B cell (primary cell): ENCODE data around the gene RASGRP4. TPM values are rescaled to one million over a fixed set of nuclear protein-coding genes. Genes with fewer than 3 reads are reported as not detected.
A peak's percentile ranks its signal among the peaks of the same experiment; 100 is the strongest.

ENCODE experiments used
- ATAC-seq: fragments of 200-7000 bp; cut with Tn5 transposase; one replicate; pipeline ENCODE4 v1.10.0; 2021; ENCODE audit warnings: low read depth, mild to moderate bottlenecking, moderate number of reproducible peaks, moderate library complexity
- CTCF ChIA-PET: fragments of 350-600 bp; sonication (Branson Sonifier 250); formaldehyde crosslinking; loops from one replicate; lab custom pipeline; 2021; ENCODE audit warnings: antibody characterized with exemption, inconsistent platforms; lab: Charles Lee
- POLR2A ChIA-PET: fragments of 350-600 bp; sonication (Branson Sonifier 250); formaldehyde crosslinking; loops from one replicate; lab custom pipeline; 2021; ENCODE audit warnings: antibody characterized with exemption; lab: Charles Lee
- DNase-seq: peaks from one replicate; pipeline ENCODE4 v3.0.0; 2013
- H2AFZ ChIP-seq: 2 replicates; pipeline ENCODE4 v1.6.1; 2012; ENCODE audit warnings: mild to moderate bottlenecking, low read depth, low read length; ENCODE audit not compliant: insufficient read depth, poor library complexity, severe bottlenecking
- H3K27ac ChIP-seq, 2 donors: 1 replicate in 1 of 2; 2 replicates in 1 of 2; pipeline ENCODE4 v1.5.1; 2012 to 2013; ENCODE audit warnings: low read length in 2 of 2, mild to moderate bottlenecking in 2 of 2, moderate library complexity in 1 of 2
- H3K27me3 ChIP-seq, 4 experiments: fragments of 200-600 bp in 1 of 4; sonication (generic) in 1 of 4; replicated peaks in 1 of 4; 1 replicate in 2 of 4; 2 replicates in 2 of 4; pipeline versions ENCODE4 v1.6.1 to v1.7.0; 2013 to 2016; ENCODE audit warnings: low read length in 3 of 4, mild to moderate bottlenecking in 2 of 4, mixed read lengths in 1 of 4, moderate library complexity in 1 of 4; ENCODE audit not compliant: insufficient read depth in 4 of 4, control insufficient read depth in 3 of 4; ENCODE audit errors: control extremely low read depth in 1 of 4
- H3K36me3 ChIP-seq, 2 experiments: replicated peaks in 1 of 2; 1 replicate in 1 of 2; 2 replicates in 1 of 2; pipeline versions ENCODE4 v1.6.1 to v1.7.1; 2013; ENCODE audit warnings: low read length in 1 of 2; ENCODE audit not compliant: insufficient read depth in 2 of 2, control insufficient read depth in 1 of 2; ENCODE audit errors: control extremely low read depth in 1 of 2, extremely low read depth in 1 of 2
- H3K4me1 ChIP-seq, 2 donors: fragments of 200-600 bp in 1 of 2; sonication (generic) in 1 of 2; 1 replicate in 1 of 2; 2 replicates in 1 of 2; pipeline versions ENCODE4 v1.5.1 to v1.6.1; 2013 to 2017; ENCODE audit warnings: low read length in 2 of 2; ENCODE audit not compliant: control insufficient read depth in 2 of 2, insufficient read depth in 2 of 2
- H3K4me2 ChIP-seq: replicated peaks from 2 replicates; pipeline ENCODE3; 2012; ENCODE audit warnings: mild to moderate bottlenecking, low read depth, low read length; ENCODE audit not compliant: poor library complexity, severe bottlenecking
- H3K4me3 ChIP-seq, 5 experiments: fragments of 200-600 bp in 1 of 5; sonication (generic) in 1 of 5; 1 replicate in 3 of 5; 2 replicates in 2 of 5; pipeline versions ENCODE4 v1.5.1 to v1.7.0; 2011 to 2016; ENCODE audit warnings: low read length in 4 of 5, mild to moderate bottlenecking in 4 of 5, low read depth in 2 of 5, control low read depth in 1 of 5, moderate library complexity in 1 of 5; ENCODE audit not compliant: insufficient read depth in 1 of 5; ENCODE audit errors: control extremely low read depth in 1 of 5, extremely low read depth in 1 of 5
- H3K79me2 ChIP-seq: fragments of 200-600 bp; sonication (generic); one replicate; pipeline ENCODE4 v1.6.0; 2016; ENCODE audit warnings: low read length; ENCODE audit not compliant: control insufficient read depth, insufficient read depth
- H3K9ac ChIP-seq: fragments of 200-600 bp; sonication (generic); 2 replicates; pipeline ENCODE4 v1.6.1; 2017; ENCODE audit warnings: mild to moderate bottlenecking, low read length, moderate library complexity
- H3K9me3 ChIP-seq, 3 donors: one replicate each; pipeline versions ENCODE4 v1.6.1 to v1.7.1; 2013; ENCODE audit warnings: low read length in 2 of 3; ENCODE audit not compliant: control insufficient read depth in 2 of 3, insufficient read depth in 1 of 3; ENCODE audit errors: control extremely low read depth in 1 of 3
- H4K20me1 ChIP-seq: 2 replicates; pipeline ENCODE4 v1.6.0; 2012; ENCODE audit warnings: mild to moderate bottlenecking, low read length; ENCODE audit not compliant: insufficient read depth, control insufficient read depth, poor library complexity, severe bottlenecking
- H3K27ac Mint-ChIP-seq: one replicate; pipeline ENCODE4 v1.8.0; 2021; ENCODE audit warnings: mixed read lengths
- H3K27me3 Mint-ChIP-seq: one replicate; pipeline ENCODE4 v1.8.0; 2021; ENCODE audit warnings: mixed read lengths
- H3K4me1 Mint-ChIP-seq: one replicate; pipeline ENCODE4 v1.8.0; 2021; ENCODE audit warnings: mixed read lengths
- H3K4me3 Mint-ChIP-seq: one replicate; pipeline ENCODE4 v1.8.0; 2021; ENCODE audit warnings: mixed read lengths
- H3K9me3 Mint-ChIP-seq: one replicate; pipeline ENCODE4 v1.8.0; 2022; ENCODE audit warnings: mixed read lengths; ENCODE audit not compliant: insufficient read depth
- EZH2 ChIP-seq: IDR thresholded peaks from 2 replicates; pipeline ENCODE4 v1.6.1; 2012; ENCODE audit warnings: borderline replicate concordance, low read depth, mild to moderate bottlenecking, moderate library complexity, low read length; ENCODE audit not compliant: insufficient read depth, poor library complexity, severe bottlenecking
- WGBS: methylation state at CpG from one replicate; pipeline ENCODE4 v1.1.5; 2013; ENCODE audit warnings: missing lambda C conversion rate; ENCODE audit not compliant: insufficient coverage; 5-methylcytosine and 5-hydroxymethylcytosine counted together
- intact Hi-C: fragments of 100-400 bp; cut with micrococcal nuclease; formaldehyde crosslinking; loops from one replicate; pipeline ENCODE4 v1.10.0; 2022
- polyA plus RNA-seq: library from polyadenylated mRNA; depleted of rRNA; stranded (reverse); fragments of >200 nt; gene quantifications from 2 replicates; pipeline ENCODE4 v1.2.3, GENCODE V29; 2012
- total RNA-seq, 2 donors: library from RNA; stranded (reverse); fragments of 120-200 nt in 1 of 2; gene quantifications; 1 replicate in 1 of 2; 2 replicates in 1 of 2; pipeline versions ENCODE4 v1.2.3 to v1.2.4, GENCODE V29; 2013 to 2022
- TF ChIP-seq, protein P1 (sequence below): fragments of 200-600 bp; IDR thresholded peaks from one replicate; pipeline ENCODE4 v1.8.0; 2022; ENCODE audit warnings: antibody characterized with exemption, mild to moderate bottlenecking

RASGRP4 gene
- total and polyA plus RNA-seq, 2 donors (not counting 1 experiment from before 2014, with no cell fraction given), result 0.20 to 0.98 TPM

DNA sequence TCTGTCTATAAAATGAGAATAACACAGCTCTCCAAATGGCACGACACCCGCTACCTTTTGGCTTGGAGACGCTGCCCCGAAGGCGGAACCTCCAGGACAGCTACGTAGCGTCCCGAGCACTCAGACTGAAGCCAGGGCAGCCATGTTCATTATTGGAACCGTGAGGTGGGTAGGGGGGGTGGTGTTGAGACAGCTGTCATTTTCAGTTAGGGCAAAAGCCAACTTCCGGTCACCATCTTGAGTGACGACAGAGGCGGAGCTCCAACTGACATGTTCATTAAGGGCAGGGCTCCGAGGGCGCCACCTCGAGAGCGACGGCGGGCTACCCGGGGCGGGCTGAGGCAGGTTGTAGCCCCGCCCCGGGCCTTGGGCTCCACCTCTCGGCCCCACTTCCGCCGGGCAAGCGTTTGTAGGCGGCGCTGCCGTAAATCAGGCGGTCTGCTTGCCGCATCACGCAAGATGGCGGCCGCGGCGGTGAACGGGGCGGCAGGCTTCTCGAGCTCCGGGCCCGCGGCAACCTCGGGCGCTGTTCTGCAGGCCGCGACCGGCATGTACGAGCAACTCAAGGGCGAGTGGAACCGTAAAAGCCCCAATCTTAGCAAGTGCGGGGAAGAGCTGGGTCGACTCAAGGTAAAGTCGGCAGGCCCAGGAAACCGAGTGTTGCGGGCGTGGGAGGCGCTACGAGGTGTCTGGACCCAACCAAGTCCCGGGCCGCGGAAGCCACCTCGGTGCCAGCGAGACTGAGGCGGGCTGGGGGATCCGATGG is 51.5 kb downstream of the RASGRP4 start, which contains the start of gene PSMD8:
PSMD8 (plus strand) TSS at position 240 of the 766 bp plus-strand sequence; CDS start at position 271, 31 bp downstream.
- DNase-seq, result peak; percentile 100
- peaks cover 26% of the 10 kb centered on the region for H3K4me1 Mint-ChIP-seq
- Histone ChIP-seq H3K79me2 (peaks cover 40% of the 10 kb centered on the region), H3K36me3 (peaks cover 0 to 17% of the 10 kb centered on the region in 2 experiments), H2AFZ (peak within 1 kb of the TSS; percentile 90), H3K4me3 (peak within 1 kb of the TSS; percentile 69 to 92 (median 80)), H3K27me3 (peaks cover 0 to 12% (median 0%) of the 10 kb centered on the region in 4 experiments), H4K20me1 (peaks cover 46% of the 10 kb centered on the region), H3K4me2 (peak within 1 kb of the TSS; percentile 93), H3K27ac (peak within 1 kb of the TSS; percentile 88 to 90), H3K9ac (peak within 1 kb of the TSS; percentile 80), H3K4me1 (peaks cover 17 to 26% of the 10 kb centered on the region in 2 donors), H3K9me3 (no peaks in the 10 kb centered on the region)
- ChIA-PET CTCF (interaction anchor here (0.6 to 2.3 kb wide), 24 partner anchors 12 to 559 kb away, joined by 3 to 27 read pairs (median 4); partner anchors contain the start of genes ACTN4, CATSPERG, FAM98C and MRPS12), POLR2A (interaction anchor here (0.5 to 1.5 kb wide), 15 partner anchors 12 to 1883 kb away, joined by 3 to 14 read pairs (median 5); partner anchors contain the start of genes CATSPERG, EIF3K, FAM98C and GGN)
- peak within 1 kb of the TSS; percentile 93 for H3K4me3 Mint-ChIP-seq
- TF ChIP-seq, protein P1, sequence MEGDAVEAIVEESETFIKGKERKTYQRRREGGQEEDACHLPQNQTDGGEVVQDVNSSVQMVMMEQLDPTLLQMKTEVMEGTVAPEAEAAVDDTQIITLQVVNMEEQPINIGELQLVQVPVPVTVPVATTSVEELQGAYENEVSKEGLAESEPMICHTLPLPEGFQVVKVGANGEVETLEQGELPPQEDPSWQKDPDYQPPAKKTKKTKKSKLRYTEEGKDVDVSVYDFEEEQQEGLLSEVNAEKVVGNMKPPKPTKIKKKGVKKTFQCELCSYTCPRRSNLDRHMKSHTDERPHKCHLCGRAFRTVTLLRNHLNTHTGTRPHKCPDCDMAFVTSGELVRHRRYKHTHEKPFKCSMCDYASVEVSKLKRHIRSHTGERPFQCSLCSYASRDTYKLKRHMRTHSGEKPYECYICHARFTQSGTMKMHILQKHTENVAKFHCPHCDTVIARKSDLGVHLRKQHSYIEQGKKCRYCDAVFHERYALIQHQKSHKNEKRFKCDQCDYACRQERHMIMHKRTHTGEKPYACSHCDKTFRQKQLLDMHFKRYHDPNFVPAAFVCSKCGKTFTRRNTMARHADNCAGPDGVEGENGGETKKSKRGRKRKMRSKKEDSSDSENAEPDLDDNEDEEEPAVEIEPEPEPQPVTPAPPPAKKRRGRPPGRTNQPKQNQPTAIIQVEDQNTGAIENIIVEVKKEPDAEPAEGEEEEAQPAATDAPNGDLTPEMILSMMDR, result peak; percentile 18
- no peak for TF ChIP-seq EZH2
- peaks cover 7% of the 10 kb centered on the region for H3K27me3 Mint-ChIP-seq
- ATAC-seq, result peak; percentile 97
- WGBS, result under 1% methylated on average over 65 of the region's 65 CpGs
- intact Hi-C loops, result loop anchor here (1.0 to 2.0 kb wide), 12 partner anchors 13 to 1040 kb away; partner anchors contain the start of genes ACTN4, EIF3K, FAM98C and NFKBIB
- peak within 1 kb of the TSS; percentile 96 for H3K27ac Mint-ChIP-seq
- no peaks in the 10 kb centered on the region for H3K9me3 Mint-ChIP-seq
